DND-41 (cell line): ENCODE data around the gene TEP1.

Source experiments
- ATAC-seq: fragments of 200-7000 bp; cut with Tn5 transposase; 3 replicates; pipeline ENCODE4 v1.9.1; 2021; ENCODE audit warnings: low read depth; ENCODE audit not compliant: insufficient read depth
- DNase-seq: peaks from one replicate; pipeline ENCODE4 v3.0.0-alpha.2; 2020
- H2AFZ ChIP-seq: 2 replicates; pipeline ENCODE4 v1.6.0; 2012; ENCODE audit warnings: low read depth, low read length
- H3K27ac ChIP-seq: 2 replicates; pipeline ENCODE4 v1.5.1; 2012; ENCODE audit warnings: low read length, inconsistent platforms
- H3K27me3 ChIP-seq: fragments of 200-600 bp; sonication (generic); 2 replicates; pipeline ENCODE4 v1.6.0; 2012; ENCODE audit warnings: low read length, mild to moderate bottlenecking, inconsistent platforms; ENCODE audit not compliant: insufficient read depth, poor library complexity
- H3K36me3 ChIP-seq: 2 replicates; pipeline ENCODE4 v1.5.1; 2012; ENCODE audit warnings: low read length, inconsistent platforms; ENCODE audit not compliant: insufficient read depth
- H3K4me1 ChIP-seq: 2 replicates; pipeline ENCODE4 v1.5.1; 2012; ENCODE audit warnings: mild to moderate bottlenecking, low read length; ENCODE audit not compliant: insufficient read depth
- H3K4me2 ChIP-seq: 2 replicates; pipeline ENCODE4 v1.6.0; 2012; ENCODE audit warnings: mild to moderate bottlenecking, moderate library complexity, low read length, inconsistent platforms; ENCODE audit not compliant: insufficient read depth
- H3K4me3 ChIP-seq, 2 experiments: fragments of 200-600 bp in 1 of 2; shearing (Covaris generic) in 1 of 2; 2 replicates each; pipeline ENCODE4 v1.5.1; 2012 to 2016; ENCODE audit warnings: inconsistent platforms in 2 of 2, low read length in 2 of 2, mild to moderate bottlenecking in 2 of 2, low read depth in 1 of 2, moderate library complexity in 1 of 2
- H3K79me2 ChIP-seq: 2 replicates; pipeline ENCODE4 v1.6.0; 2012; ENCODE audit warnings: low read length, inconsistent platforms; ENCODE audit not compliant: insufficient read depth
- H3K9ac ChIP-seq: 2 replicates; pipeline ENCODE4 v1.6.0; 2012; ENCODE audit warnings: low read depth, mild to moderate bottlenecking, inconsistent platforms, low read length, moderate library complexity
- H3K9me3 ChIP-seq: 2 replicates; pipeline ENCODE4 v1.5.1; 2012; ENCODE audit warnings: low read length, moderate library complexity, mild to moderate bottlenecking, inconsistent platforms; ENCODE audit not compliant: insufficient read depth, severe bottlenecking
- H4K20me1 ChIP-seq: 2 replicates; pipeline ENCODE4 v1.6.0; 2012; ENCODE audit warnings: low read length; ENCODE audit not compliant: insufficient read depth
- EZH2 ChIP-seq: IDR thresholded peaks from 3 replicates; pipeline ENCODE4 v1.6.1; 2012; ENCODE audit warnings: borderline replicate concordance, low read depth, mild to moderate bottlenecking, moderate library complexity, low read length, inconsistent platforms; ENCODE audit not compliant: severe bottlenecking
- TF ChIP-seq, protein P1 (sequence below): IDR thresholded peaks from 2 replicates; pipeline ENCODE4 v1.5.1; 2012; ENCODE audit warnings: borderline replicate concordance, low read length, moderate library complexity, mild to moderate bottlenecking; ENCODE audit not compliant: poor library complexity, severe bottlenecking; ENCODE audit errors: extremely low read depth

The TEP1 gene

DNA sequence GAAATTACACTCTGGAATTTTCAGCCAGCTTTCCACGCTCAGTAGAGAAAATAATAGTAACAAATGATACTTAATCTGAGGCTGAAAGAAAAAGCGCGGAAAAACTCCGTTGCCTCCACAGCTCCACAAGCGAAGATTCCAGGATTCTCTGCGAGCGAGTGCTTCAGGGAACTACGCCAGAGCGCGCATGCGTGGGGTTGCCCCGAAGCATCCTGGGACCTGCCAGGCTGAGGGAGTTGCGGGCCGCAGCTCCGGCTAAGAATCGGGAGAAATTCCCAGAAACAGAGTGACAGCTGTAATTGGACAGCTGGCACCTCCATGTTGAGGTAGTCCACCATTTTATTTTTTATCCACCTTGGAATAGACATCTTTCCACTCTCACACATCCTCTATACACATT is 95.6 kb downstream of the TEP1 start:
- Histone ChIP-seq H3K79me2 (no peaks in the 10 kb centered on the region), H3K27ac (no peak overlapping the region), H3K4me3 (no peak overlapping the region), H3K27me3 (no peaks in the 10 kb centered on the region), H3K4me1 (no peaks in the 10 kb centered on the region), H3K9ac (no peak overlapping the region), H4K20me1 (peaks cover 6% of the 10 kb centered on the region; the same call in 1 of the 2 replicates), H3K4me2 (no peak overlapping the region), H2AFZ (no peak overlapping the region), H3K36me3 (peaks cover 79% of the 10 kb centered on the region), H3K9me3 (no peaks in the 10 kb centered on the region)
- ATAC-seq (no peak), DNase-seq (no peak)
- TF ChIP-seq, protein P1, sequence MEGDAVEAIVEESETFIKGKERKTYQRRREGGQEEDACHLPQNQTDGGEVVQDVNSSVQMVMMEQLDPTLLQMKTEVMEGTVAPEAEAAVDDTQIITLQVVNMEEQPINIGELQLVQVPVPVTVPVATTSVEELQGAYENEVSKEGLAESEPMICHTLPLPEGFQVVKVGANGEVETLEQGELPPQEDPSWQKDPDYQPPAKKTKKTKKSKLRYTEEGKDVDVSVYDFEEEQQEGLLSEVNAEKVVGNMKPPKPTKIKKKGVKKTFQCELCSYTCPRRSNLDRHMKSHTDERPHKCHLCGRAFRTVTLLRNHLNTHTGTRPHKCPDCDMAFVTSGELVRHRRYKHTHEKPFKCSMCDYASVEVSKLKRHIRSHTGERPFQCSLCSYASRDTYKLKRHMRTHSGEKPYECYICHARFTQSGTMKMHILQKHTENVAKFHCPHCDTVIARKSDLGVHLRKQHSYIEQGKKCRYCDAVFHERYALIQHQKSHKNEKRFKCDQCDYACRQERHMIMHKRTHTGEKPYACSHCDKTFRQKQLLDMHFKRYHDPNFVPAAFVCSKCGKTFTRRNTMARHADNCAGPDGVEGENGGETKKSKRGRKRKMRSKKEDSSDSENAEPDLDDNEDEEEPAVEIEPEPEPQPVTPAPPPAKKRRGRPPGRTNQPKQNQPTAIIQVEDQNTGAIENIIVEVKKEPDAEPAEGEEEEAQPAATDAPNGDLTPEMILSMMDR = no peak
- TF ChIP-seq EZH2 = no peak
